Tibial nerve (tissue), 4 donors: ENCODE results near the gene NRXN2.

Experiments used
- EP300 ChIP-seq, 2 donors: sonication (generic); formaldehyde crosslinking; IDR thresholded peaks; one replicate each; pipeline ENCODE4 v1.6.1; 2017; ENCODE audit warnings: antibody characterized with exemption in 2 of 2, mild to moderate bottlenecking in 1 of 2
- POLR2A ChIP-seq, 2 donors: fragments of 450-650 bp; IDR thresholded peaks; one replicate each; pipeline ENCODE4 v1.6.1; 2017; ENCODE audit warnings: antibody characterized with exemption in 2 of 2, mild to moderate bottlenecking in 2 of 2, moderate library complexity in 2 of 2
- TF ChIP-seq, protein P1 (sequence below), 5 experiments: fragments of 200-600 bp in 3 of 5; fragments of 450-650 bp in 2 of 5; sonication (generic) in 3 of 5; IDR thresholded peaks; one replicate each; pipeline ENCODE4 v1.5.1; 2016 to 2019; ENCODE audit warnings: antibody characterized with exemption in 5 of 5, mild to moderate bottlenecking in 3 of 5, moderate library complexity in 2 of 5

GRCh38 chr11:64616817-64617216, 106.2 kb downstream of the NRXN2 start:
- TF ChIP-seq EP300 (IDR thresholded peaks at IDR 0.05) (no peak), POLR2A (IDR thresholded peaks at IDR 0.05) (no peak)
- TF ChIP-seq, protein P1, sequence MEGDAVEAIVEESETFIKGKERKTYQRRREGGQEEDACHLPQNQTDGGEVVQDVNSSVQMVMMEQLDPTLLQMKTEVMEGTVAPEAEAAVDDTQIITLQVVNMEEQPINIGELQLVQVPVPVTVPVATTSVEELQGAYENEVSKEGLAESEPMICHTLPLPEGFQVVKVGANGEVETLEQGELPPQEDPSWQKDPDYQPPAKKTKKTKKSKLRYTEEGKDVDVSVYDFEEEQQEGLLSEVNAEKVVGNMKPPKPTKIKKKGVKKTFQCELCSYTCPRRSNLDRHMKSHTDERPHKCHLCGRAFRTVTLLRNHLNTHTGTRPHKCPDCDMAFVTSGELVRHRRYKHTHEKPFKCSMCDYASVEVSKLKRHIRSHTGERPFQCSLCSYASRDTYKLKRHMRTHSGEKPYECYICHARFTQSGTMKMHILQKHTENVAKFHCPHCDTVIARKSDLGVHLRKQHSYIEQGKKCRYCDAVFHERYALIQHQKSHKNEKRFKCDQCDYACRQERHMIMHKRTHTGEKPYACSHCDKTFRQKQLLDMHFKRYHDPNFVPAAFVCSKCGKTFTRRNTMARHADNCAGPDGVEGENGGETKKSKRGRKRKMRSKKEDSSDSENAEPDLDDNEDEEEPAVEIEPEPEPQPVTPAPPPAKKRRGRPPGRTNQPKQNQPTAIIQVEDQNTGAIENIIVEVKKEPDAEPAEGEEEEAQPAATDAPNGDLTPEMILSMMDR (IDR thresholded peaks at IDR 0.05): no peak
